NOMO-1 (cell line): ENCODE results near the gene HEBP1.

ENCODE experiments used
- DNase-seq, 2 experiments: peaks; one replicate each; lab custom pipeline; 2025; ENCODE audit not compliant: unreplicated experiment in 2 of 2; lab: John Stamatoyannopoulos, UW

The HEBP1 gene

DNA sequence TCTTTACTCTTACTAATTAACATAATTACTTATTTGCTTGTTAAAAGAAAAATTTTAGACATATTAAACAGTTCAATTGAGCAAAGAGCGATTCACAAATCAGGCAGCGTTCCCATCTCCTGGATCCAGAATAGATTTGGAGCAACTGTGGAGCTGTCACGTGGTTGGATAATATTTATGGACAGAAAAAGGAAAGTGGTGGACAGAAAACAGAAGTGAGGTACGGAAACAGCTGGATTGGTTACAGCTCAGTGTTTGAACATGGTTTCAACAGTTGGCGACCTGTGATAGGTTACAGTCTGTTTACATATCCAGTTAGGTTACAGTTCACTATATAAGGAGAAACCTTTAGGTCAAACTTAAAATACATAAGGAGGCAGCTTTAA, 24.5 kb upstream of the HEBP1 start:
- peak in 1 of 2 experiments; percentile 55 for DNase-seq

DNA sequence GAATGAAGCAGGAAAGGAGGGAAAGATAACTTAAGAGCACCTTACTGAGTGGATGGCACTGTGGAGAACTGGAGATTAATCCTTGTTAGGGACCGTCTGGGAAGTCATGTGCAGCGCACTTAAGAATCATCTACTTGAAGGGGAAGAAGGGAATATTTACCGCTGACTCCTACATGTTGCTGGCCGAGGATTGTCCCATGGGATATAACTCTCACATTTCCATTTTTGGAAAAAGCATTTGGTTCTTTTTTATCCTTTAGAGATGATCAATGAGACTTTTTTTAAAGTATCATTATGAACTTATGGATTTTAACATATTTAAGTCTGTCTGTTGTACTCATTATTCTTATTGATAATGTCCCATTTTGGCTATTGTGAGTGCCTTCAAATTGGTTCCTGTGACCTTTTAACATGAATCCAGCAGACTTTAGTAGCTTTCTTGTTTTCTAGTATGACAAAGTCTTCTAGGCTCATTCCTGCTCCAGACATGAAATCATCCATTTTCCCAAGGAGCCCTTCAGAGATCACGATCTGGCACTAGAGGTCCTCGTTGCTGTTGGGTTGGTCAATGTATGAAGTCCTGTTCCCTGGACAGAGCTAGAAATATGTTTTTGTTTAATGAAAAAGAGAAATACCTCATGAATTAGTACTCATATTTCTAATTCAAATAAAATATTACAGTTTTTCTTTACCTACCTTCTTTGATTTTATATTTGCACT, 23.9 kb upstream of the HEBP1 start:
- peak; percentile 17 to 53 for DNase-seq

DNA sequence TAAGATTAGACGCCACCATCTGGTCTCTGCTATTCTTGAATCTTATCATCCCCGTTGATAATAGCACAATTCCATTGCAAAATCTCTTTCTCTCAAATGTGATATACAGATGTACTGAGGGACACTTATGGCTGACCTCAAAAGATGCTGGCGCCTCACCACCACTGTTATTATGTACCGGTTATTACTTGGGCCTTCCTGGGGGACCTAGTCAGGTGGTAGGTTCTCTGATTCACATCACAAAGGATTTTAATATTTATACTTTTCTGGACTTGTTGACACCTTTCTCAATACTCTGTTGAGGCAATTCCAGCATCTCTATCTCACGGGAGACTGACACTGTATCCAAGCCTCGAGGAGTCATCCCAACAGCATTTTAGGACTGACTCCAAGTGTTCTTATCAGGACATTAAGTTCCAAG, 22.8 kb upstream of the HEBP1 start:
- DNase-seq = no peak

DNA sequence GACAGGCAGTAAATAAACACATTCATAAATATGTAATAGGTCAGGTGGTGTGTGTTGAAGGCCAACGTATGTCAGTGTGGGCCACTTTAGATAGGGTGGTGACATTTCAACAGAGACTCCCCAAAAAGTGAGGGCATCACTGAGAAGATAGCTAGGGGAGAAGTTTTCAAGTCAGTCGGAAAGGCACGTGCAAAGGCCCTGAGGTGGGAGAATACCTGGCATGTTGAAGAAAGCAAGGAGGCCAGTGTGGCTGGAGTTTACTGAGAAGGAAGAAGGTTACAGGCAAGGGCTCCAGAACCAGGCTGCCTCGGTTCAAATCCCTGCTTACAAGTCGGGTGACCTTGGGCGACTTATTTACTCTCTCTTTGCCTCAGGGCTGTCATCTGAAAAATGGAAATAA, 11.0 kb upstream of the HEBP1 start:
- DNase-seq = no peak

DNA sequence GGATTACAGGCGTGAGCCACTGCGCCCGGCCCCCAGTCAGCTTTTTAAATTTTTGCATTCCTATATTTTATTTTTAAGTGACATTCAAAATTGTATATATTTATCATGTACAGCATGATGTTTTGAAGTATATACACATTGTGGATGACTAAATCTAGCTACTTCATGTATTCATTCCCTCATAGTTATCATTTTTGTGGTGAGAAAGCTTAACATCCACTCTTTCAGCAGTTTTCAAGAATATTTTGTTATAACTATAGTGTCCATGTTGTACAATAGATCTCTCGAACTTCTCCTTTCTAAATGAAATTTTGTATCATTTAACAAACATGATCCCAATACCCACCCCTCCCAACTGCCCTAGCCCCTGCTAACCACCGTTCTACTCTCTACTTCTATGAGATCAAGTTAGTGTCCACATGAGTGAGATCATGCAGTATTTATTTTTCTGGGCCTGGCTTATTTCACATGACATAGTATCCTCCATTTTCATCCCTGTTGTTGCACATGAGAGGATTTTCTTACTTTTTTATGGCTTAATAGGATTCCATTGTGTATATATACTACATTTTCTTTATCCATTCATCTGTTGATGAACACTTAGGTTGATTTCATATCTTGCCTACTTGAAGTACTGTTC, 8.8 kb upstream of the HEBP1 start:
- DNase-seq = no peak

DNA sequence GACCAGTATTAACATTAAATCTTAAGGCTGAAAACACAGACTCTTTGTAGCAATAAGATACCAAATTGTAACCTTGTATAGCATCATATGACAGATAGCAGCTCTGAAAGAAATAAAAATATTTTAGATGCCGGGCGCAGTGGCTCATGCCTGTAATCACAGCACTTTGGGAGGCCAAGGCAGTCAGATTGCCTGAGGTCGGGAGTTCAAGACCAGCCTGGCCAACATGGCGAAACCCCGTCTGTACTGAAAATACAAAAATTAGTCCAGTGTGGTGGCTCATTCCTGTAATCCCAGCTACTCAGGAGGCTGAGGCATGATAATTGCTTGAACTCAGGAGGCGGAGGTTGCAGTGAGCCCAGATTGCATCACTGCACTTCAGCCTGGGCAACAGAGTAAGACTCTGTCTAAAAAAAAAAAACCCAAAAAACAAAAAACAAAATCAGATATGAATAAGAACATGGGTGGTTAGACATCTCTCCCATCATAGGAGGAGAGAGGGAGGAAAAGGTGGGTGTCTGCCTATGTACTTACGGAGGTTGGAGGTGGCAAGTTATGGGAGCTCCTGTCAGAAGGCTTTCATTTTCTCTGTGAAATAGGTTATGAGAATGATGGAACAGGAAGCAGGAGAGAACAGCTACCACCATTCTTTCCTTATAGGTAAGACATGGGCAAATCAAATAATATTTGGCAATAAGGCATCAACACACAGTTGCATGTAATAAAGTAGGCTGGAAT, 7.6 kb upstream of the HEBP1 start:
- no peak for DNase-seq

DNA sequence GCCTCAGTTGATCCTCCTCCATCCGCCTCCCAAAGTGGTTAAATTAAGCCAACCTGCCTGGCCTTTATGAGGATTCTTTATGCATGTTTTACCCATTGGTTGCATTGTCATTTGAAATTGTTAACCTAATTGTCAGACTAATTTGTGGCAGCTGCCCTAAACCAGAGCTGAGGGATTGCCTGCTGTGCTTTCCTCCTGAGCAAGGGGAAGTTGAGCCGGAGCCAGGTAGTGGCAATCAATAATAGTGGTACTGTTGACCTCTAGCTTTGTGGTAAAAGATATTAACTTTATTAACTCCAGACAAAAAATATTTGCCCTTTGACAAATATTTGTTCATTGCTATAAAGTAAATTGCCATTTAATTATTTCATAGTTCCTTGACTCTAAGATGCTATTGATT, 5.6 kb upstream of the HEBP1 start:
- no peak for DNase-seq

DNA sequence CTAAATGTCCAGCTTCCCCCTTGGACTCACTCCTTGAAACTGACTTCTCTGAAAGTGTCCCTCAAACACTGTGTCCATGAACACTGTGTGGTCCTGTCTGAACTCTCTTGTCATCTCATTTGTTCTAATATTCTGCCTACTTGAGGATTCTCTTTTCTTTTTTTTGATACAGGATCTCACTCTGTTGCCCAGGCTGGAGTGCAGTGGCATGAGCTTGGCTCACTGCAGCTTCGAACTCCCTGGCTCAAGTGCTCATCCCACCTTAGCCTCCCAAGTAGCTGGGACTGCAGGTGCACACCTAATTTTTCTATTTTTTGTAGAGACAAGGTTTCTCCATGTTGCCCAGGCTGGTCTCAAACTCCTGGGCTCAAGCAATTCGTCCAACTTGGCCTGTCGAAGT, 4.9 kb upstream of the HEBP1 start:
- DNase-seq = no peak

DNA sequence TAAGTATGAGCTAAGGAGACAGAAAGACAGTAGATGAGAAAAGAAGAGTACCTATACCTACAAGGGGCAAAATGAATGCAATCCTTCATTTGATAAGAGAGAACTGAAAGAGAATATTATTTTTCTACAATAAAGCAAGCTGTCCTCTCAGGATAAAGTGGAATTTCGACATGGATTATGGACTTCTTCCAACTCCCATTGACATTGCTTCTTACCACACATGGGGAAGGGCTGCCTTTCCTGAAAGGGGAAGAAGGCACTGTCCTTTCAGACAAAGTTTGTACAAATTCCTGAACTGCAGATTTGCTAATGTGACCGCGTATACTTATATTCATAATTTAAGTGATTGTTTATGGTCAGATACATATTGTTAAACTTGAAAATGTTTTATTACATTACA, 4.3 kb upstream of the HEBP1 start:
- DNase-seq = no peak

DNA sequence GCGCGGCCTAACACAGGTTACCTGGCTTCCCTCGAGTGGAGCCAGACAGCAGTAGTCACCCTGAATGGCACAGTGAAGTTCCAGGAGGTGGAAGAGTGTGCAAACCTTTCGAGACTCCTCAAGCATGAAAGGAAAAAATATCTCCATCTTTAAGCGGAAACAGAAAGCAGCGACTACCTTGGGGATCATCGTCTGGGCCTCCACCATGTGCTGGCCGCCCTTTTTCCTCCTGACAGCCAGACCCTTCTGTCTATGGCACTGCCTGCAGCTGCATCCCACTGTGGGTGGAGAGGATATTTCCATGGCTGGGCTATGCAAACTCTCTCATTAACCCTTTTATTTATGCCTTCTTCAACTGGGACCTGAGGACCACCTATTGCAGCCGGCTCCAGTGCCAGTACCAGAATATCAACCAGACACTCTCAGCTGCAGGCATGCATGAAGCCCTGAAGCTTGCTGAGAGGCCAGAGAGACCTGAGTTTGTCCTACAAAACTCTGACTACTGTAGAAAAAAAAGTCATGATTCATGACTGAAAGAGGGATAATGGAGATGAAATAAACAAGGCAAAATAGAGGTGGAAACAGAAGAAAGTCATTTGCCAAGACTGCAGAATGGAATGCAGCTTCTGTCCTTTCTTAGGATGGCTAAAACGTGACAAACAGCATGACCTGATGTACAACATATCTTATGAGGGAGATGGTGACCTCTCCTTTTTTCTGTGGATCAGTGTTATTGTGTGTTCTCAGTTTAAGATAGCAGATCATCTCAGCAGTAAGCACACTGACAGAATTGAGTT, 2.4 kb upstream of the HEBP1 start:
- DNase-seq = no peak

DNA sequence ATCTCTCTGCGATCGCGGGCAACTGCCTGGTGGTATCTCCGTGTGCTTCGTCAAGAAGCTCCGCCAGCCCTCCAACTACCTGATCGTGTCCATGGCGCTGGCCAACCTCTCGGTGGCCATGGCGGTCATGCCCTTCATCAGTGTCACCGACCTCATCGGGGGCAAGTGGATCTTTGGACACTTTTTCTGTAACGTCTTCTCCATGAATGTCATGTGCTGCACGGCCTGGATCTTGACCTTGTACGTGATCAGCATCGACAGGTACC, 1.6 kb upstream of the HEBP1 start:
- DNase-seq = no peak

DNA sequence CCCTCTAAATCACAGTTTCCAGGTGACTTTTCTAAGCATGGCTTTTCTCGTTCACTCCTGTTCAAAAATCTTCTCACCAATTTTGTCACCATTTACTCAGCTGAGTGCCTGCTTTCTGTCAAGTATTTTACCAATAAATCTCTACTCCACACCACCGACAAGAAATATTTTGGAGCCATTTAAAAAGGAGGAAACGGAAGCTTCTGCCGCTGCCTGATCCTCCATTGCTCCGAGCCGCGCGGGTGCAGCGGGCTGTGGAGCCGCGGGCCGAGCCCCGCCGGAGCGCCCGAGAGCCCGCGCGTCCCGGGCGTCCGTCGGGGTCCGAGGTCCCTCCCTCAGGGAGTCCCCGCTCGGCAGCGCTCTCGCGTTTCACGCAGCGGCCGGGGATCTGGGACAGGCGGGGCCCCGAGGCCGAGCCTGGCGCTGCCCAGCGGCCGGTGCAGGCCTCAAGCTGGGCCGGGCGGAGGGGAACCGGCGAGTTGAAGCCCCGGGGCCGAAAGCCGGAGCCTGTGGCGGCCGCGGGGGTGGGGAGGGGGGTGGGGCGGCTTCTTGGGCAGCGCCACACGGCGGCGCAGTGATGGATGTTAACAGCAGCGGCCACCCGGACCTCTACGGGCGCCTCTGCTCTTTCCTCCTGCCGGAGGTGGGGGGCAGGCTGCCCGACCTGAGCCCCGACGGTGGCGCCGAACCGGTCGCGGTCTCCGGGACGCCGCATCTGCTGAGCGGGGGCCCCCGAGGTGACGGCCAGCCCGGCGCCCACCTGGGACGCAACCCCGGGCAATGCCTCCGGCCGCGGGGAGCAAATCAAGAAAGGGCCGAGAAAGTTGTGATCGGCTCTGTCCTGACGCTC, 1.1 kb upstream of the HEBP1 start:
- peak; percentile 46 to 54 for DNase-seq

DNA sequence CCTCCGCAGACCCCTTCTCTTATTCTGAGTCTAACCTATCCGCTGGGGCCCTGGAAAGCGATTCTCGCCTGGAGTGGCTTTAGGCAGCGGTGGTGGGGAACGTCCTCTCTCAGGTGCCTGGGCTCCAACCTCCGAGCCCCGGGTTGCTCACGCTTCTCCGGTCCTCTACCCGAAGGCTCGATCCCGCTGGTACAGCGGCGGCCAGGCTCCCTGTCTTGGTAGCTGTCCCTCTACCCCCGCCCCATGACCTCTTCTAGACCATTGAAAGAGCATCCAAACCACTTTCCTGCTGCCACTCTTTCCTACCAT, 505 bp upstream of the HEBP1 start:
- peak in 1 of 2 experiments; percentile 58 for DNase-seq

DNA sequence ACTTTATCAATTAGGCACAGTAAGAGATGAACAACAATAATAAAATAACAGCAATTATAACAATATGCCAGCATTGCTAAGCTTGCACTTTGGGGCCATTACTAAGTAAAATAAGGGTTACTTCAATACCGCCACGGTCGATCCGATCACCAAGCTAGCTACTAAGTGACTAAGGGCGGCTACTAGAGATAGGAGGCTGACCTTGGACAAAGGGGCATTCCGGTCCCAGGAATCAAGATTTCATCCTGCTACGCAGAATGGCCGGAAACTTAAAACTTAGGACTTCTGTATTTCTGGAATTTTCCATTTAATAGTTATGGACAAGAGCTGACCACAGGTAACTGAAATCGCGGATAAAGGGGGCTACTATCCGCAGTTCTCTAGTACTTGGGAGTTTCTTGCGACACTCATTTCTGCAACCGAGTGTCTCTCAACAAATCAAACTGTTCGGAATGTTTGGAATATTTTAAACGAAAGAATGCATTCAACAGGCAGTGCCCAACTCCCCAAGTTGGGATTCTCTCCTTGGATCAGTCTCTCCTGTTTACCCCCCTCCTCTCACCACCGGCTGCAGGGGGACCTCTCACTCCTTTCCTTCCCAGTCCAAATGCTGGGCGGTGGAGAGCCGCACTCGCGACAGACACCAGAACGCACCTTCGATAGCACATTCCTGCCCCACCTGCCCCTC, 650 bp downstream of the HEBP1 start:
- DNase-seq = peak in 1 of 2 experiments; percentile 31

DNA sequence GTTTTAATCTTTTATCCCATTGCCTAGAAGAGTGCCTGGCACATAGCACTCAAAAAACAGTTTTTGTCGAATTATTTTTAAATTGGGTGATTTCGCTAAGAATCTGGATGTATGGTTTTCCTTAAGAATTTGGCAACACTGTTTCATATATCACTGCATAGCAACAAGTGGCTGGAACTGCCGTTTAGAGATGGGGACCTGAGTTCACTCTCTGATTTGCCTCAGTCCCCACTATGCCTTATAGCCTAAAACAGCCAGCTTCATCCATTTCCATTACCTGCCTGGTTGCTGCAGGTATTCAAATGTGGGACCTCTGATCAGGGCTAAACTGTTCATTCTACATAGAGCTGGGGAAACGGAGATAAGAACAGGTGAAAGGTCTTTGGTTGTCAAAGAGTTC, 1.8 kb downstream of the HEBP1 start:
- no peak for DNase-seq

DNA sequence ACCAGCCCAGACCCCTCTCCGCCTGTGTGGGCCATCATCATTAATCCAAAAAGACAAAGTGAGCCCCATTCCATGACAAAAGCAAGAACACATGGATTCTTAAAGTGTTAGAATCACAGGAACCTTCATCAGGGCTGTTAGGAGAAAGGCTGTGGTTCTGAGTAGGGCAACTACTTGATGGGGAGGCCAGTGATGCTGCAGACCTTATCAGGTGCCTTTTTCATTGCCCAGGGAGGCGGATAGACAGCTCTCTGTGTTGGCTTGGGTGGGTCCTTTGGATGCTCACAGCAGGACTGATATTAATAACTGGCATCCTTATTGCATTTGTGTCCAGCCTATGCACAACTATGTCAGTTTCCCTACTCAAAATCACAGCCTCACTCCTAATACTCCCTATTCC, 2.3 kb downstream of the HEBP1 start:
- no peak for DNase-seq

DNA sequence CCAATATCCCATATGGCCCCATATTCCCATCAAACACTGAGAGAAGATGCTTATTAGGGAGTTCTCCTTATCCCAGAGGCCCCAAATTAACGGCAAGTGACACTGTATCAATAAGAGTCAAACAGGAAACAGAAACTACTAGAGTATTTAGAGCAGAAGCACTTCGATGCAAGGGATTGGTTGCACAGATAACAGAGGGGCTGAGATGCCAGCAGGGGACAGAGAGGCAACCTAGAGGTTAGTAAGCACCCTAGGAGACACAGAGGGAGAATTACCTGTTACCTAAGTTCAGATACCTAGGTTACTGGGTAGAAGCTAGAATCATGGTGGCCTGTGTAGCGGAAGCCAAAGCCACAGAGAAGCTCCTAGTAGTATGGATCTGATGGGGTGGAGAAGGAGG, 2.9 kb downstream of the HEBP1 start:
- DNase-seq = no peak

DNA sequence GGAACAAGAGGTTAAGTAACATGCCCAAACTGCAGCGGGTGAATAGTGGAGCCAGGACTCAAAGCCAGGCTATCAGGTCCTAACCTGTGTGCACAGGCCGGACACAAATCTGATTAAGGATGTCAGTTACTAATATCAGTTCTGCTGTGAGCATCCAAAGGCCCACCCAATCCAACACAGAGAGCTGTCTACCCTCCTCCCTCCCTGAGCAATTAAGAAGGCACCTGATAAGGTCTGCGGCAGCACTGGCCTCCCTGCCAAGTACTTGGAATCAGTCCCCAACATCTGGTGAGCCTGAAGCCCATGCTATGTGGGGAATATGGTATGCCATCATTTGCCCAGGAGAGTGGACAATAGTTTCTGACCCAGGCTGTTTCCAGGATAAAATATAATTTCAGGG, 3.9 kb downstream of the HEBP1 start:
- DNase-seq = no peak

DNA sequence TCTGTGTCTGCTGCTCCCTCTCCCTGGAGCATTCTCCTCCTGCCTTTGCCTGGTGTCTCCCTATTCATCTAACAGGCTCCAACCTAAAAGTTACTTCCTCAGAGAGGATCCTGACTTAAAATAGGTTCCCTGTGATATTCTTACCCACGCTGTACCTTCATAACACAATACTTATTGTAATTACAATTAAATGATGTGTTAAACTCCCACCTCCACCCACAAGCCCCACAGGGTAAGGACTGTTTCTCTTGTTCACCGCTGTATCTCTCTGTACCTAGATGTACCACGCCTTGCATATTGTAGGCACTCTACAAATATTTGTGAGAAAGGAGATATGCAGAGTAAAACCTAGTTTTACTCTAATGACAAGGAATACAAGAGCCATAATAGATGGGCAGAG, 5.0 kb downstream of the HEBP1 start:
- no peak for DNase-seq

DNA sequence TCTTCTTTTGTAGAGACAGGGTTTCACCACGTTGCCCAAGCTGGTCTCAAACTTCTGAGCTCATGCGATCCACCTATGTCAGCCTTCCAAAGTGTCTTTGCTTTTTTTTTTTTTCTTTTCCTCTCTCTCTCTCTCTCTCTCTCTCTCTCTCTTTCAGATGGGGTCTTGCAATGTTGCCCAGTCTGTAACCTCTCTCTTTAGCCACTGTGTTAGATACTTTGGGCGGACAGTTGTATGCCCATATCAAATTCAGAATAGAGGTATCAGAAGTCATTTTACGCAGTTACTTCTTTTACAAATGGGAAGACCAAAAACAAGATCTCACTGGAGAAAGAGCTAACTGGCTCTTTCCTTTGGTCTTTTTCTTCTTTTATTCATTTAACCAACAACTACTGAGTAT, 6.7 kb downstream of the HEBP1 start:
- DNase-seq = no peak
